Astrocyte of the spinal cord (primary cell): ENCODE measurements around the gene ALOX5.
"Not testable (repeated sequence)": the region's sequence is repeated elsewhere in the genome, so short reads cannot be mapped to it uniquely, and the experiment has no call there.

Source experiments
- DNase-seq: peaks from one replicate; pipeline ENCODE4 v3.0.0; 2011; ENCODE audit warnings: low read depth, low spot score
- H3K4me3 ChIP-seq: 2 replicates; pipeline ENCODE4 v1.5.1; 2011; ENCODE audit warnings: low read depth, mild to moderate bottlenecking, low read length, moderate library complexity
- in situ Hi-C: cut with HindIII; loops from 2 replicates; pipeline ENCODE4 v1.10.0; 2017; ENCODE audit warnings: low sequenced_read_pairs
- TF ChIP-seq, protein P1 (sequence below): IDR thresholded peaks from 2 replicates; pipeline ENCODE4 v1.5.1; 2012; ENCODE audit warnings: low read depth, mild to moderate bottlenecking, low read length, inconsistent platforms

The ALOX5 gene

DNA sequence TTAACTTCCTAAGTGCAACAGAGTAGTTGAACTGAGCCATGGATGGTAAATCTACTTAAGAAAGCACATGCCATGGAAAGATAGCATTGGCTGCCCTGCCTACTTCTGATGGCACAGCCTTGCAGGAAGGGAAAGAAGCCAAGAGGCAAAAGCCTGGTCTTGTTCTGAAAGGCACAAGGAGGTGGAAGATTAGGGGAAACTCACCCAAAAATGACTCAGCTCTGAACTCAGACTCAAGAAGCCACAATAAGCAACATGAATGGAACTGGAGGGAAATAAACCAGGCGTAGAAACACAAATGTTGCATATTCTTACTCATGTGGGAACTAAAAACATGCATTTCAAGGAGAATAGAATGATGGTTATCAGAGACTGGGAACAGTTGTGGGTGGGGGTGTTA is 20.8 kb upstream of the ALOX5 start:
- no peak for DNase-seq
- in situ Hi-C loops: no loop called here
- TF ChIP-seq, protein P1, sequence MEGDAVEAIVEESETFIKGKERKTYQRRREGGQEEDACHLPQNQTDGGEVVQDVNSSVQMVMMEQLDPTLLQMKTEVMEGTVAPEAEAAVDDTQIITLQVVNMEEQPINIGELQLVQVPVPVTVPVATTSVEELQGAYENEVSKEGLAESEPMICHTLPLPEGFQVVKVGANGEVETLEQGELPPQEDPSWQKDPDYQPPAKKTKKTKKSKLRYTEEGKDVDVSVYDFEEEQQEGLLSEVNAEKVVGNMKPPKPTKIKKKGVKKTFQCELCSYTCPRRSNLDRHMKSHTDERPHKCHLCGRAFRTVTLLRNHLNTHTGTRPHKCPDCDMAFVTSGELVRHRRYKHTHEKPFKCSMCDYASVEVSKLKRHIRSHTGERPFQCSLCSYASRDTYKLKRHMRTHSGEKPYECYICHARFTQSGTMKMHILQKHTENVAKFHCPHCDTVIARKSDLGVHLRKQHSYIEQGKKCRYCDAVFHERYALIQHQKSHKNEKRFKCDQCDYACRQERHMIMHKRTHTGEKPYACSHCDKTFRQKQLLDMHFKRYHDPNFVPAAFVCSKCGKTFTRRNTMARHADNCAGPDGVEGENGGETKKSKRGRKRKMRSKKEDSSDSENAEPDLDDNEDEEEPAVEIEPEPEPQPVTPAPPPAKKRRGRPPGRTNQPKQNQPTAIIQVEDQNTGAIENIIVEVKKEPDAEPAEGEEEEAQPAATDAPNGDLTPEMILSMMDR: no peak

DNA sequence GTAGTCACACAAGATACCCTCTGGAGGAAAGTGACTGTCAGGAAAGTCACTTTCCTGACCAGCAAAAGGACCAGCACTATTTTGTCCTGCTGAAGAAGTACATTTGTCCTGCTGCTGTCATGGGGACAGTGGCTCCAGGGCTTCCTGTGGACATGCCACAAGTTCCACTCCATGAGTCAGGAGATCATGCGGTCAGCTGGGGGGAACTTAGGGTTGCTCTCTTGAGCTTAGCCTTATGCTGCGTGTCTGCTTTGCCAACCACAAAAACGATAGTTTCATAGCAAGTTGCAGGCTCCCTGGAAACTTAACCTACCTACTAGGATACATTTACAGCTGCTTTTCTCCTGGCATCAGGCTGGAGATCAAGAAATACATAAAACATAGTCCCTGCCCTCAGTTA is 19.8 kb upstream of the ALOX5 start:
- no peak overlapping the region for H3K4me3 ChIP-seq
- in situ Hi-C loops: no loop called here
- DNase-seq: no peak
- TF ChIP-seq, protein P1: no peak

More for the DNA sequence above, 20.8 kb upstream of the ALOX5 start:
- no peak overlapping the region for H3K4me3 ChIP-seq

DNA sequence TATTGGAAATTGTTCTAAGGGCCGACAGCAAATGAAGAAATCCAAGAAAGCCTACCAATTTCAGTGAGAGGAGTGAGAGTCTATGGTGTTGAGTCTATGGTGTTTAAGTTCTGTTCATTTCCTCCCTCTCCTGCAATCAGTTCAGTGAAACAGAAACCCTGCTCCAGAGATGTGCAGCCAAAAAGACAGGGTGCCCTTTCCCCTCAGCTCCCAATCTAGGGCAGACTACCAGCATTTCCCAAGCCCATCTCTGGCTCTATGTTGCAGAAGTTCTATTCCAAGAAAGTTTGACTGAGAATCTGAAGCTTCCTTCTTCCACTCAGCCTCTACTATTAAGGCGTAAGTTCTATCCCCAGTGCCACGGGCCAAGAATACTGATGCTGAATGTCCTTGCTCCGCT is 18.5 kb upstream of the ALOX5 start:
- TF ChIP-seq, protein P1: no peak
- no peak for DNase-seq

DNA sequence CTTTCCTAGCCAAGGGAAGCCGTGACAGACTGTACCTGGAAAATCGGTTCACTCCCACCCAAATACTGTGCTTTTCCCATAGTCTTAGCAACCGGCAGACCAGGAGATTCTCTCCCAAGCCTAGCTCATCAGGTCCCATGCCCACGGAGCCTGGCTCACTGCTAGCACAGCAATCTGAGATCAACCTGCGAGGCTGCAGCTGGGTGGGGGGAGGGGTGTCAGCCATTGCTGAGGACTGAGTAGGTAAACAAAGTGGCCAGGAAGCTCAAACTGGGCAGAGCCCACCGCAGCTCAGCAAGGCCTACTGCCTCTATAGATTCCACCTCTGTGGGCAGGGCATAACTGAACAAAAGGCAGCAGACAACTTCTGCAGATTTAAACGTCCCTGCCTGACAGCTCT is 15.1 kb upstream of the ALOX5 start:
- DNase-seq, in situ Hi-C loops, H3K4me3 ChIP-seq: not testable (repeated sequence)

More for the DNA sequence above, 18.5 kb upstream of the ALOX5 start:
- in situ Hi-C loops: no loop called here
- no peak overlapping the region for H3K4me3 ChIP-seq

DNA sequence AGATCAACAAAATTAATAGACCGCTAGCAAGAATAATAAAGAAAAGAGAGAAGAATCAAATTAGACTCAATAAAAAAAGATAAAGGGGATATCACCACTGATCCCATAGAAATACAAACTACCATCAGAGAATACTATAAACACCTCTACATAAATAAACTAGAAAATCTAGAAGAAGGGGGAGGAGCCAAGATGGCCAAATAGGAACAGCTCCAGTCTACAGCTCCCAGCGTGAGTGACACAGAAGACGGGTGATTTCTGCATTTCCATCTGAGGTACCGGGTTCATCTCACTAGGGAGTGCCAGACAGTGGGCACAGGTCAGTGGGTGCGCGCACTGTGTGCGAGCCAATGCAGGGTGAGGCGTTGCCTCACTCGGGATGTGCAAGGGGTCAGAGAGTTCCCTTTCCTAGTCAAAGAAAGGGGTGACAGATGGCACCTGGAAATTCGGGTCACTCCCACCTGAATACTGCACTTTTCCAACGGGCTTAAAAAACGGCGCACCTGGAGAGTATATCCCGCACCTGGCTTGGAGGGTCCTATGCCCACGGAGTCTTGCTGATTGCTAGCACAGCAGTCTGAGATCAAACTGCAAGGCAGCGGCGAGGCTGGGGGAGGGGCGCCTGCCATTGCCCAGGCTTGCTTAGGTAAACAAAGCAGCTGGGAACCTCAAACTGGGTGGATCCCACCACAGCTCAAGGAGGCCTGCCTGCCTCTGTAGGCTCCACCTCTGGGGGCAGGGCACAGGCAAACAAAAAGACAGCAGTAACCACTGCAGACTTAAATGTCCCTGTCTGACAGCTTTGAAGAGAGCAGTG is 11.8 kb upstream of the ALOX5 start:
- in situ Hi-C loops, H3K4me3 ChIP-seq, DNase-seq: not testable (repeated sequence)

DNA sequence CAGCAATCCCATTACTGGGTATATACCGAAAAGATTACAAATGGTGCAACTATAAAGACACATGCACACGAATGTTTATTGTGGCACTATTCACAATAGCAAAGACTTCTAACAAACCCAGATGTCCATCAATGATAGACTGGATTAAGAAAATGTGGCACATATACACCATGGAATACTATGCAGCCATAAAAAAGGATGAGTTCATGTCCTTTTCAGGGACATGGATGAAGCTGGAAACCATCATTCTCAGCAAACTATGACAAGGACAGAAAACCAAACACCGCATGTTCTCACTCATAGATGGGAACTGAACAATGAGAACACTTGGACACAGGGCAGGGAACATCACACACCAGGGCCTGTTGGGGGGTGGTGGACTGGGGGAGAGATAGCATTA is 6.4 kb upstream of the ALOX5 start:
- in situ Hi-C loops, H3K4me3 ChIP-seq, DNase-seq: not testable (repeated sequence)

DNA sequence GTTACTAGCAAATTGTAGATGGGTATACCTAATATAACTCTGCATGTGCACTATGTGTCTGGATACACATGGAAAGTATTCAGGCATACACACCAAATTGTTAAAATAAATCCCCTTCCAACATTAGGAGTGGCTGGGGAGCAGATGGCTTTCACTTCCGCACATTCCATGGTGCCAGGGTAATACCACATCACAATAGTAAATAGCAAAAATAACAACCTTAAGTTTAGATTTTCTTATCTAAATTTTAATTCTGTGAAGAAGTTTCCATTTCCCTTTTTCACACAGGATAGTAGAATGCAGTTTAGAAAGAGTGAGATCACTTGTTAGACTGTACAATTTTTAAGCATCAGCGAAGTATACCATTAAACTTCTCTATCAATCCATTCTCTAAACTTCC is 5.8 kb upstream of the ALOX5 start:
- in situ Hi-C loops: no loop called here
- TF ChIP-seq, protein P1: no peak
- no peak overlapping the region for H3K4me3 ChIP-seq

DNA sequence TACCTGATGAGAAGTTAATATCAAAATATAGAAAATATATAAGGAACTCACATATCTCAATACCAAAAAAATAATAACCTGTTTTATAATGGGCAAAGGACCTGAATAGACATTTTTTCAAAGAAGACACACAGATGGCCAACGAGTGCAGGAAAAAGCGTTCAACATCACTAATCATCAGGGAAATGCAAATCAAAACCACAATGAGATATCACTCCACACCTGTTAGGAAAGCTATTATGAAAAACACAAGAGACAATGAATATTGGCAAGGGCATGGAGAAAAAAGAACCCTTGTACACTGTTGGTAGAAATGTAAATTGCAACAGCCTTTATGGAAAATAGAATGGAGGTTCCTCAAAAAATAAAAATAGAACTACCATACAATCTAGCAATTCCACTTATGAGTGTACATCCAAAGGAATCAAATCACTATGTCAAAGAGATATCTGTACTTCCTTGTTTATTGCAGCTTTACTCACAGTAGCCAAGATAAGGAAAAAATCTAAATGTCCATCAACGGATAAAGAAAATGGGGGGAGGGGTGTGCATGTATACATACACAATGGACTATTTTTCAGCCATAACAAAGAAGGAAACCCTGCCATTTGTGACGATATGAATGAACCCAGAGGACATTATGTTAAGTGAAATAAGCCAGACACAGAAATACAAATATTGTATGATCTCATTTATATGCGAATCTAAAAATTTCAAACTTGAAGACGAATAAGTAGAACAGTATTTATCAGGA is 3.6 kb upstream of the ALOX5 start:
- TF ChIP-seq, protein P1: no peak
- in situ Hi-C loops: no loop called here
- DNase-seq: no peak
- H3K4me3 ChIP-seq: no peak overlapping the region

More for the DNA sequence above, 5.8 kb upstream of the ALOX5 start:
- DNase-seq: no peak
